ENCODE measurements around the gene SLIT3. TPM values are rescaled to one million over a fixed set of nuclear protein-coding genes. Genes with fewer than 3 reads are reported as not detected.

SLIT3 gene
- total RNA-seq, 6 experiments from 2014 or later = 0.31 to 1.2 (median 0.65) TPM

DNA sequence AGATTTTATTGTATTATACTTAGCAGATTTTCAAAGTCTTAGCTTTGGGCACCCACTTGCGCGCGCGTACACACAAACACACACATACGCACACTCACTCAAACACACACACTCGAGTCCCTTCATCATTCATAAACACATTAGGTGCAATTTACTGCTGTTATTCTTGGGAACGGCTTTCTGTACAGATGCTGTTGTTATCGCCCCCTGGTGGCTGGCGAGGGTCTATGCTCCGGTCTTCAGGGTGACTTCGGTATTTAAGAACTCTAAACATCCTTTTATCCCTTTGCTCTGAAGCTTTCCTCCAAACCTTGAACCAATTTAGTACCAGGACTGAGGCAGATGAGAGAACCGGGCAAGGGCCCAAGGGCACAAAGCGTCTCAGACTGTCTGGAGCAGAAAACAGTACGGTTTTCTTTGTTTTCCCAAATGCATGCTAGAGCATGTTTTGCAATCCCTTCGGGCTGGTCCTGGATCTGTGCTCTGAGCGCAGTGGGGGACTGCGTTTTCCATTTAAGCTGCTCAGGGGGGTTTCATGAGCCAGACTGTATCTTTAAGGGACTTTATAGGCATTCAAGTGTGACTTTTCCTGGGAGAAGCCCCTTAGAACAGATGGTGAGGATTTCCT is 1.7 kb upstream of the SLIT3 start:
- 8% methylated on average over 17 of the region's 17 CpGs for WGBS (ENCODE audit: insufficient coverage, low coverage, low lambda C conversion rate, missing lambda C conversion rate)
- intact Hi-C loops (cut with DNase I) = loop anchor here (5.0 to 10.0 kb wide), 3 partner anchors 308 to 628 kb away; no protein-coding TSS in a partner anchor

DNA sequence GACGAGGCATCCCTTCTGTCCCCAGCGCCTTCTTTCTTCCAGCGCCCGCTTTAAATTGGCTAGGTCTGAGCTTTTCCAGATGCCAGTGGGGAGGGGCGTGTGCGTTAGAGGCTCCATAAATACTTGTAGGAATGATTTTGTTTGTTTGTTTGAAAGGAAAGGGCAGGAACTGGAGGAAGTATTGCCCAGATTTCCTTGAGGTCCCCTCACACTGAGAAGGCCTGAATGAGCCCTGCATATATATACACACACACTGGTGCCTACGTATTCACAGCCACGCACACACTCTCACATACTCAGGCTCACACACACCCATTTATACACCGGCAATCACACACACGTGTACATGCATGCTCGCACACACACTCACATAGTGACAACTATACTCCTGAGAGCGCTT is 1.0 kb upstream of the SLIT3 start:
- Histone ChIP-seq H3K36me3 (no peaks in the 10 kb centered on the region), H3K27ac (no peak overlapping the region), H3K27me3 (peaks cover 0 to 10% of the 10 kb centered on the region in 2 donors), H3K4me3 (no peak overlapping the region), H3K4me1 (no peaks in the 10 kb centered on the region), H3K9me3 (no peaks in the 10 kb centered on the region)
- DNase-seq (no peak), ATAC-seq (no peak)
- 36% methylated on average over 12 of the region's 12 CpGs for WGBS (ENCODE audit: insufficient coverage, low coverage, low lambda C conversion rate, missing lambda C conversion rate)
- TF ChIP-seq POLR2A (IDR thresholded peaks at IDR 0.05) (no peak), CTCF (IDR thresholded peaks at IDR 0.05) (no peak)
- intact Hi-C loops (cut with DNase I) = loop anchor here (5.0 to 10.0 kb wide), 3 partner anchors 307 to 627 kb away; no protein-coding TSS in a partner anchor

More for the DNA sequence above, 1.7 kb upstream of the SLIT3 start:
- Histone ChIP-seq H3K4me1 (no peaks in the 10 kb centered on the region), H3K4me3 (no peak overlapping the region), H3K36me3 (no peaks in the 10 kb centered on the region), H3K9me3 (no peaks in the 10 kb centered on the region), H3K27ac (no peak overlapping the region), H3K27me3 (peaks cover 0 to 10% of the 10 kb centered on the region in 2 donors)
- peak; percentile 69 to 89 (median 87) for TF ChIP-seq CTCF (IDR thresholded peaks at IDR 0.05)
- TF ChIP-seq POLR2A (IDR thresholded peaks at IDR 0.05) = no peak
- ATAC-seq (peak; percentile 77 to 89 (median 84)), DNase-seq (peak; percentile 69 to 75 (median 69))

GRCh38 chr5:169301386-169301934 is 521 bp upstream of the SLIT3 start:
- TF ChIP-seq POLR2A (IDR thresholded peaks at IDR 0.05) (no peak), CTCF (IDR thresholded peaks at IDR 0.05) (no peak)
- Histone ChIP-seq H3K4me1 (no peaks in the 10 kb centered on the region), H3K4me3 (no peak overlapping the region), H3K36me3 (no peaks in the 10 kb centered on the region), H3K27ac (no peak overlapping the region), H3K9me3 (no peaks in the 10 kb centered on the region), H3K27me3 (peaks cover 0 to 10% of the 10 kb centered on the region in 2 donors)
- DNase-seq = no peak
- intact Hi-C loops (cut with DNase I) = loop anchor here (5.0 to 10.0 kb wide), 3 partner anchors 307 to 627 kb away; no protein-coding TSS in a partner anchor
- WGBS (ENCODE audit: insufficient coverage, low coverage, low lambda C conversion rate, missing lambda C conversion rate) = 8% methylated on average over 14 of the region's 18 CpGs
- no peak for ATAC-seq

- no peak for ATAC-seq
- Histone ChIP-seq H3K27me3 (peaks cover 0 to 10% of the 10 kb centered on the region in 2 donors), H3K4me1 (no peaks in the 10 kb centered on the region), H3K27ac (no peak overlapping the region), H3K36me3 (no peaks in the 10 kb centered on the region), H3K4me3 (no peak overlapping the region), H3K9me3 (no peaks in the 10 kb centered on the region)
- intact Hi-C loops (cut with DNase I) = loop anchor here (5.0 to 10.0 kb wide), 3 partner anchors 305 to 625 kb away; no protein-coding TSS in a partner anchor
- DNase-seq = no peak
- TF ChIP-seq CTCF (IDR thresholded peaks at IDR 0.05) (no peak), POLR2A (IDR thresholded peaks at IDR 0.05) (no peak)
- WGBS (ENCODE audit: insufficient coverage, low coverage, low lambda C conversion rate, missing lambda C conversion rate) = 12% methylated on average over 27 of the region's 35 CpGs
These were observed 1.1 kb downstream of the SLIT3 start for GRCh38 chr5:169299663-169300467.

Data from right lobe of liver (tissue), 6 donors.